ENCODE data around the gene SARDH.
"Not testable (repeated sequence)": the region's sequence is repeated elsewhere in the genome, so short reads cannot be mapped to it uniquely, and the experiment has no call there.

SARDH gene

GRCh38 chr9:133681658-133682306 lies 56.4 kb downstream of the SARDH start:
- no peak for DNase-seq

- no peak for DNase-seq
These were observed 57.0 kb downstream of the SARDH start for GRCh38 chr9:133680976-133681657.

- no peak for DNase-seq
These were observed 57.7 kb downstream of the SARDH start for GRCh38 chr9:133680250-133680975.

- DNase-seq = no peak
These were observed 58.6 kb downstream of the SARDH start for GRCh38 chr9:133679466-133680061.

- no peak for DNase-seq
These were observed 59.1 kb downstream of the SARDH start for GRCh38 chr9:133679056-133679455.

- DNase-seq = no peak
These were observed 60.8 kb downstream of the SARDH start for GRCh38 chr9:133677126-133678010.

- no peak for DNase-seq
These were observed 61.7 kb downstream of the SARDH start for GRCh38 chr9:133676450-133676849.

- DNase-seq = not testable (repeated sequence)
These were observed 62.4 kb downstream of the SARDH start for GRCh38 chr9:133675796-133676195.

- no peak for DNase-seq
These were observed 64.1 kb downstream of the SARDH start for GRCh38 chr9:133674091-133674490.

GRCh38 chr9:133673258-133673655 lies 64.9 kb downstream of the SARDH start:
- DNase-seq = no peak

GRCh38 chr9:133672503-133673257 lies 65.5 kb downstream of the SARDH start:
- no peak for DNase-seq

GRCh38 chr9:133671371-133671770 lies 66.8 kb downstream of the SARDH start:
- DNase-seq = no peak

- no peak for DNase-seq
These were observed 67.7 kb downstream of the SARDH start for GRCh38 chr9:133670466-133670865.

GRCh38 chr9:133669182-133669801 lies 68.9 kb downstream of the SARDH start:
- no peak for DNase-seq

- no peak for DNase-seq
These were observed 70.2 kb downstream of the SARDH start for GRCh38 chr9:133667759-133668450.

GRCh38 chr9:133666845-133667244 lies 71.3 kb downstream of the SARDH start:
- DNase-seq = no peak

GRCh38 chr9:133666387-133666786 lies 71.8 kb downstream of the SARDH start:
- DNase-seq = no peak

- DNase-seq = no peak
These were observed 72.6 kb downstream of the SARDH start for GRCh38 chr9:133665535-133665934.

GRCh38 chr9:133665096-133665495 lies 73.1 kb downstream of the SARDH start:
- no peak for DNase-seq

- no peak for DNase-seq
These were observed 73.7 kb downstream of the SARDH start for GRCh38 chr9:133664173-133665050.

Data from NCI-H446 treated with DMSO at 0.1 percent for 48 hours (cell line).